Esophagus mucosa (tissue), 1 donor: ENCODE data around the gene NOX5. TPM values are rescaled to one million over a fixed set of nuclear protein-coding genes. Genes with fewer than 3 reads are reported as not detected.

Experiments used
- ATAC-seq: fragments of 200-7000 bp; cut with Tn5 transposase; one replicate; pipeline ENCODE4 v1.9.1; 2020
- total RNA-seq: library from RNA; stranded (reverse); gene quantifications from one replicate; pipeline ENCODE4 v1.2.4, GENCODE V29; 2023
- donor health status: DM: yes; HTN: yes; CAD: no.

The NOX5 gene
- total RNA-seq, 1 donor from 2014 or later = 0.44 TPM

GRCh38 chr15:69084404-69085030 lies 70.0 kb downstream of the NOX5 start:
- no peak for ATAC-seq

- ATAC-seq = no peak
Observed at GRCh38 chr15:69085325-69086081, 71.0 kb downstream of the NOX5 start.

- ATAC-seq = peak; percentile 43
Observed at GRCh38 chr15:69086427-69087204, 72.1 kb downstream of the NOX5 start.

GRCh38 chr15:69087366-69087976 lies 73.0 kb downstream of the NOX5 start:
- no peak for ATAC-seq

- no peak for ATAC-seq
Observed at GRCh38 chr15:69088300-69088965, 73.9 kb downstream of the NOX5 start.

- ATAC-seq = no peak
Observed at GRCh38 chr15:69089258-69089657, 74.8 kb downstream of the NOX5 start.

GRCh38 chr15:69090197-69090948 lies 75.9 kb downstream of the NOX5 start:
- ATAC-seq = peak; percentile 64

GRCh38 chr15:69091654-69092053 lies 77.2 kb downstream of the NOX5 start:
- ATAC-seq = no peak

GRCh38 chr15:69092159-69092558 lies 77.7 kb downstream of the NOX5 start:
- ATAC-seq = peak; percentile 47

- ATAC-seq = peak; percentile 29
Observed at GRCh38 chr15:69093127-69093526, 78.6 kb downstream of the NOX5 start.

- no peak for ATAC-seq
Observed at GRCh38 chr15:69093614-69094013, 79.1 kb downstream of the NOX5 start.

- peak; percentile 24 for ATAC-seq
Observed at GRCh38 chr15:69094124-69094921, 79.8 kb downstream of the NOX5 start.

GRCh38 chr15:69095274-69095673 lies 80.8 kb downstream of the NOX5 start:
- ATAC-seq = no peak

- ATAC-seq = no peak
Observed at GRCh38 chr15:69096196-69096595, 81.7 kb downstream of the NOX5 start.

GRCh38 chr15:69096626-69097025 lies 82.1 kb downstream of the NOX5 start:
- no peak for ATAC-seq

GRCh38 chr15:69098771-69099170 lies 84.3 kb downstream of the NOX5 start:
- no peak for ATAC-seq

GRCh38 chr15:69099941-69100340 lies 85.4 kb downstream of the NOX5 start:
- ATAC-seq = no peak

- ATAC-seq = no peak
Observed at GRCh38 chr15:69100821-69101220, 86.3 kb downstream of the NOX5 start.

GRCh38 chr15:69104050-69104750 lies 89.7 kb downstream of the NOX5 start:
- ATAC-seq = no peak

GRCh38 chr15:69105451-69105985 lies 91.0 kb downstream of the NOX5 start:
- ATAC-seq = no peak
